ENCODE data around the gene PSMB7.

Gene PSMB7

DNA sequence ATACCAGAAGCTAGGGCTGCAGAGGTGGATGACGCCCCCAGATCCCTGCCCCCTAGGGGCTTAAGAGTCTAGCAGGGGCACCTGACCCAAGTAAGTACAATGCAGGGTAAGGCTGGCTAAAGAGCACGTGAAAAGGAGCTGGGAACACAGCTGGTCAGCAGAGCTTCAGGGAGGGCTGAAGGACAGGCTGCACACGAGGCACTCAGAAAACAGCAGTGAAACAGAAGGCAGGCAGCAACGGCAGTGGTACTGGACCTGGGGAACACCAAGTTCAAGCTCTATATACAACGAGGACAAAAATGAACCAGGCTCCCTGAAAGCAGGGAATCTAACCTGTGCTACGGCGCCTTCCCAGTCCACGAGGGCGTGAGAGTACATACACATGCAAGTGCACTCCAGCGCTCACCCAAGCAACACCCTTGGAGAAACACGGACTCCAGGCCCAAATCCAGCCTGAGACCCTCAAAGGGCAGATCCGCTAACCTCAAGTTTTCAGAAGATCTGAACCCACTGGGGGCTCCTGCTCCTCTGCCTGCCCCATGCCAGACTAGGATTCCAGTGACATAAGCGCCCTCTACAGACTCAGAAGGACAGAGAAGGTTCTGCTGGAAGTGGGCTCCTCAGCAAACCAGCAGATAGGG, 57.4 kb downstream of the PSMB7 start:
- DNase-seq (ENCODE audit: low read depth, low spot score) = no peak

DNA sequence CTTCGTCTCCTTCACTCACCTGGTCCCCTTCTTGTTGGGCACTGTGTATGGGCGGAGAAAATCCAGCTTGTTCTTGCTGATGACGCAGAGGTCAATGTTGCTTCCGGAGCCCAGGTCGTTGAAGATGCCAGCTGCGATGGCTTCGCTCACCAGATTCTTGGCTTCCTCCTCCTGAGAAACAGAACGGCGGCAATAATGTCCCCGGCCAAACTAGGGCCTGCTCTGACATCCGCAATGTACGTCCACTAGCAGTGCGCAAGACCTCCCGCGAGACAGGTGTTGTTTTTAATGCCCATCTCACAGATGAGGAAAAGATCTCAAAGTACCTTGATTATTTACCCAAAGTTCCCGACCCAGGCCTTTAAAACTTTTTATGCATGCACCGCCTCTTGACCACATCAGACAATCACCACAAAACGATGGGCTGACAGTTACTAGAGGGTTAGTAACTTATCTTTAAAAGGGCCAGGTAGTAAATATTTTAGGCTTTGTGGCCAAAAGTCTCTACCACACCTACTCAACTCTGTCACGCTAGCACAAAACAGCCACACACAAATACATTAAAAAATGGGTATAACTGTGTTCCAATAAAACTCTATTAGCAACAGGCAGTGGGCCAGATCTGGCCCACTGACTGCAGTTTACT, 58.4 kb downstream of the PSMB7 start:
- no peak for DNase-seq (ENCODE audit: low read depth, low spot score)

DNA sequence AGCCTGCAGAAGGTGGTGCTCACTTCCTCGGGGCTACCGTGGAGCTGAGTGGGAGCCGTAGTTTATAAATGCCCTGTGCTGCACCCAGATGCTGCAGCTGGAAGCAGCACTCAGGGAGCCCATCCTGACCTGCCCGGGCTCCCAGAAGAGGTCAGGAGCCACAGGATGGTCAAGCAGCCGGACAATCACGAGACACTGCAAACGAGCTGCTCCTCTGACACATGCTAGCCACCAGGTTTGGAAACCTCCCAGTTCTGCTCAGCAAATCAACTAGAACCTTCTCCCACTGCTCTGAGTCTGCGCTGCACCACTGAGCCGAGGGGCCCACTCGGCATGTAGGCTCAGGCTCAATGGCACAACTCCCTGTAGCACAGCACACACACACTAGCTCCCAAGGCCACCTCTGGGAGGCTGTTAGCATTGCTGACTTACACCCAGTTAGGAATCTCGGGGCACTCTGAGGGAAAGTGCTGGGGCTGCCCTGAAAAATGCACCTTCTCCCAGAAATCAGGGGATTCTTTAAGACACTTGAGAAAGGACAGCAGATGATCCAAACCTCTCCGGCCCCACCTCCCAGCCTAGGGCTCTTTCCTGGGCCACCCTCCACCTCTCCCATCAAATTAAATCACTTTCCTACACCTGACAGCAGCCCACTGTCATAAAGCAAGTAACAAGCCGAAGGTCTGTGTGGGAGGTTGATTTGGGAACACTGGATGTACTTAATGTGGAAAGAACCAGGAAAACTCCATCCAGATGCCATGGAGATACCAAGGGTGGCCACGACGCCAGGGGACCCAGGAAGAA, 59.1 kb downstream of the PSMB7 start:
- no peak for DNase-seq (ENCODE audit: low read depth, low spot score)

DNA sequence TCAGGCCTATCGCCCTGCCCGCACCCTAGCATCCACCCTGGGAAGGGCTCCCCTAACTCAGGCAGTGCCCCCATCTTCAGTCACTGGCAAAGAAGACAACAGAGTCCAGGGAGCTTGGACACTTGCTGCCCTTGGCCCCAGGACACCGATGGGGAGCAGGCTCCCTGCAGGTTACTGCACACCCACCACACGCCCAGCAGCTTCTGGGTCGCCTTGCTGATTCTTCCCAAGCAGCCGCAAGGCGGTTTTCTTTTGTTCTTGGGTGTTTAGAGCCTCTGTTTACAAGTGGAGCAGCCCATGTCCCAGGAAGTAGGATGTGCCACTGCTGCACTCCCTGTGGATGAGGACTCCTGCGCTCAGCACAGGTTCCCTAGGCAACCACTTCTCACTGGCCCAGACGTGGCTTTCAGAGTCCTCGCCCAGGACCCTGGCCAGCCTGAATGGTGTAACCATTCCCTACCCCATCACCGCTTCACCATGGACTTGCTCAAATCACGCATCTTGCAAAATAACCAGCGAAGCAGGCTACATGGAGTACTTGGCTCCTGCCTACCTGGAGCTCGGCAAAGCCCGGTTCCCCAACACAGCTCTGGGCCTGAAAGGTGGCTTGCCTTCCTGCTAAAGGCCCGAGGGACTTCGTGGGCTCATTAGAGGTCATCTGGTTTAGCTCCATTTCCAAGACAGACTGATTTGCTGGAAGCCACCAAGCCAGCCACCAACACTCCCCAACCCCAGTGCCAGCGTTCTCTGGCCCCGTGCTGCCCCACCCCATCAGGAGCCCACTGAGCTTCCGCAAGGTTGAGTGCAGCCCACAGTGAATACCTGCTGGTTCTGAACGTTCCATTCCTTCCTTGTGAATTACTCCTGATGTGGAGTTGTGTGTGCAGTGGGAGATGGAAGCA, 60.0 kb downstream of the PSMB7 start:
- DNase-seq (ENCODE audit: low read depth, low spot score) = no peak

DNA sequence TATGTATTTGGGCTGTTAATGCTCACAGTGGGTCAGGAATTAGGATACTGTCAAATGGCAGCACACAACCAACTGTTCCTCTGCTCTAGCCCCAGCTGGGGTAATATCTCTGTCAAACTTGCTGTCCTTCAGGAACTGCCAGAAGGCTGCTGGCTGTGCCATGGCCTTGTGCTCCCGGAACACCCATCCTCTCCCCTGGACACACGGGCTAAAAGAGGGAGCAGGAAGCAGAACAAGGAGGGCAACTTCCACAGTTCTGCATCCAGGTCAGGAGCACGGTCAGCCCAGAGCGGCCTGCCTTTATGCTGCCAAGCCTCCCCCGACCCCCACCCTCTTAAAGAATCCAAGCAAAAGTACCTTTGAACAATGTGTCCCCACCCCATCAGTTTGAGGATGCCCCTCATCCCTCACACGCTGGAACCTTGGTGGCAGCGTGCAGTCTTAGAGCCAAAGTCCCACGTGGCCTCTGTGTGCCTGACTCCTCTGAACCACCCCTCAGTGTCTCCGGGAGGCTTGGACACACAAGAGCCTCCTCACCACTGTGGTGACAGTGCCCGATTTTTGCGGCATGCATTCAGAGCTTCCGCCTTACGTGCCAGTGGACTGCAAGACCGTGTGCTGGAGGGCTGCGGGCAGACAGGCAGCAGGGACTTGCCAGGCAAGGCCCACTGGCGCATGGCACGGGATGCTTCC, 60.8 kb downstream of the PSMB7 start:
- no peak for DNase-seq (ENCODE audit: low read depth, low spot score)

DNA sequence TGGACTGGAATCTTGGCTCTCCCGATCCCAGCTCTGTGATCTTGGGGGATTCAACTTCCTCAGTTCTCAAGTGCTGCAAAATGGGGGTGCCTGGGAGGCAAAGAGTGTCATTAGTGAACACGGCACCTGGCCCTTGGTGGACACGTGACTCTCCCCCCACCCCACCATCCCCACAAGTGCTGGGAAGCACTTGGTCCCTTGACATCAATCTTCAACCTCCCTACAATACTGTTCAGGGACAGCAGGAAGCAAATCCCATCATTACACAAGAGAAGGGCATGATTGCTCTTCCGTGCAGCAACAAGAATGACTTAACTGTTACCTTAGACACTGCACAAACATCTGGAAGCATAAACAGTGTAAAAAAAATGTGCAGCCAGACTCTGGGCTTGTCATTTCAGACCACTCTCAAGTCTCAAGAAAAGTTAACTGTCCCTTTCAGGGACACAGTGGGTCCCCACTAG, 61.4 kb downstream of the PSMB7 start:
- DNase-seq (ENCODE audit: low read depth, low spot score) = no peak

DNA sequence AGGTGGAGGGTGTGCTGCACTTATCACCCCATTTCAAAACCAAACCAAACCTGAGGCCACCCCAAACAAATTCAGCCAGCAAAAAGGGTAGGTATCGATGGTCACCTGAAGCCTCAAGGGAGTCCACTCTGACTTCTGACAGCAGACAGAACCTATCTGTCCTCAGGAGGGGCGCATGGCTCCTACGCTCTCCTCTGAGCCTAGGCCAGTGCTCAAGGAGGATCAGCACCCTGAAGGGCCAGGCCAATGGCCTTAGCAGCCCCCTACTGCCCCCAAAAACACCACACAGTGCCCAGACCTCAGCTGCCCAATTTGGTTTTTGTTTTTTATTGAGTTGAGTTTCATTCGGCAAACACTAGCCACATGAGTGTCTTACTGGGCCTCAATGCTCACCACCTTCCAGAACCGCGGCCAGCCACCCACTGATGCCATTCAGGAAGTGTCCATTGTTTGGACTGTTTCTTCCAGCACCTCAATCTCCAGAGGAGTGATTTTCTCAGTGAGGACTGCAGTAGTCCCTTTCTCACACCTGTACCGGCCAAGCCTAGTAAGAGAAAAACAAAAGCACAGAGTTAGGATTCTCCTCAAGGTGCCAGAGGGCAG, 62.0 kb downstream of the PSMB7 start:
- DNase-seq (ENCODE audit: low read depth, low spot score) = no peak

DNA sequence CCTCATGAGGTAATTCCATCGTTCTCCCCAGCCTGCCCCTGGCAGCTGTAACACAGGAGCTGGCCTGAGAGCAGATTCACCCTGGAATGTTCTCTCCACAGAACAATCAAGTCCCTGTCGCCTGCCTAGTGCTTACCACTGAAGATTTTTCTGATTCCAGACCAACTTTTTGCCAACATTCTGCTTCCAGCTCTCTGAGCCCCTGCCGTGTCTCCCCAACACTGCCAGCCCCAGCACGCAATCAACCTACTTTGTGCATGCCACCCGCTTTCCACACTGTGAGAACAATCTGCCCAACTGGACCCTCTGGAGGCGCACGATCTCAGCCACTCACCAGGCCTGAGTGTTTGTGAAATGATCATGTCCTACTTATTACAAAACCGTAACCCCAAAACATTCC, 62.6 kb downstream of the PSMB7 start:
- no peak for DNase-seq (ENCODE audit: low read depth, low spot score)

DNA sequence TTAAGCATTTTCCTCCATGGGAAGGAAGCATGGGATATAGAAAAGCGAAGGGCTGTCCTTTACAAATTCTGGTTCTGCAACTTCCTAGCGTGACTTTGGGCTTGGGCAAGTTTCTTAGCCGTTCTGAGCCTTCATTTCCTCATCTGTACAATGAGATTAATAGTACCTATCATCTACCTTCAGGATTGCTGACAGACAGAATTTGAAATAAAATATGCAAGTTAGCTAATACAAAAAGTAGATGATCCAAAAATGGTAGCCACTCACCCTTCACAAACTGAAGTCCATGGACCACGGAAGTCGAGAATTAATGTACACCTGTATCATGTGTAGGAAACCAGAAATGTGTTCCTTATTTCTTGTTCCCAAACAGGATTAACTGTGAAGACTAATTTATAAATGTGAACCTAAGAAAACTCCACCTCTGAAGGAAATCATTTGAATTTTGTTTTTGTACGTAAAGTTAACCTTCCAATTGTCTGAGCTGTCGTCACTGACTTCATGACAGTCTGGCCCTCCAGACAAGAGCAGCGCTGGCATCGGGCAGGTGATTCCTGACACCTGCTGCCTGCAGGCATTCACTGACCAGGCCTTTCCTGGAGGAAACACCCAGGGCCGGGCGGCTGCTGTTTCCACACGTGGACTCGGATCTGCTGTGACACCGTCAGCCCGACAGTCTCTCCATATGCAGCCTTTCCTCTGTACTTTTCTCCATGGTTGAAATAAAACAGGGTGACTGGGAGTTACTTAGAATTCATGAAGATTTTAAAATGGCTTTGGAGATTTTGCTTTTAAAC, 63.4 kb downstream of the PSMB7 start:
- no peak for DNase-seq (ENCODE audit: low read depth, low spot score)

DNA sequence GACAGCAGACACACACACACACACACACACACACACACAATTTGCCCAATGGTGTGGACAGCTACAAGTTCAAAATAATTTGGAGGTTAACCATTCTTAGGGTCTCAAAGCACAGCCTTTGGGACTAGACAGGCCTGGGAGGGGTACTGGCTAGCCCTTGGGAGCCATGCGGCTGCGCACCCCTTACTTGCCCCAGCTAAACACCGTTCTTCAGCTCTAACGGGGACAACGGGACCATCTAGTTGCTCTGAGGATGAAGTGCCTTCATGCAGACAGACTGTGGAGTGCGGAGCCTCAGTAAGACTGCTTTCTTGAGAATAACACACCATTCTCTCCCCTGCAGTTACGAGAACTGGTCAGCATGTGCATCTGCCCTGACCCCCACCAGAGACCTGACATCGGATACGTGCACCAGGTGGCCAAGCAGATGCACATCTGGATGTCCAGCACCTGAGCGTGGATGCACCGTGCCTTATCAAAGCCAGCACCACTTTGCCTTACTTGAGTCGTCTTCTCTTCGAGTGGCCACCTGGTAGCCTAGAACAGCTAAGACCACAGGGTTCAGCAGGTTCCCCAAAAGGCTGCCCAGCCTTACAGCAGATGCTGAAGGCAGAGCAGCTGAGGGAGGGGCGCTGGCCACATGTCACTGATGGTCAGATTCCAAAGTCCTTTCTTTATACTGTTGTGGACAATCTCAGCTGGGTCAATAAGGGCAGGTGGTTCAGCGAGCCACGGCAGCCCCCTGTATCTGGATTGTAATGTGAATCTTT, 64.6 kb downstream of the PSMB7 start:
- no peak for DNase-seq (ENCODE audit: low read depth, low spot score)

DNA sequence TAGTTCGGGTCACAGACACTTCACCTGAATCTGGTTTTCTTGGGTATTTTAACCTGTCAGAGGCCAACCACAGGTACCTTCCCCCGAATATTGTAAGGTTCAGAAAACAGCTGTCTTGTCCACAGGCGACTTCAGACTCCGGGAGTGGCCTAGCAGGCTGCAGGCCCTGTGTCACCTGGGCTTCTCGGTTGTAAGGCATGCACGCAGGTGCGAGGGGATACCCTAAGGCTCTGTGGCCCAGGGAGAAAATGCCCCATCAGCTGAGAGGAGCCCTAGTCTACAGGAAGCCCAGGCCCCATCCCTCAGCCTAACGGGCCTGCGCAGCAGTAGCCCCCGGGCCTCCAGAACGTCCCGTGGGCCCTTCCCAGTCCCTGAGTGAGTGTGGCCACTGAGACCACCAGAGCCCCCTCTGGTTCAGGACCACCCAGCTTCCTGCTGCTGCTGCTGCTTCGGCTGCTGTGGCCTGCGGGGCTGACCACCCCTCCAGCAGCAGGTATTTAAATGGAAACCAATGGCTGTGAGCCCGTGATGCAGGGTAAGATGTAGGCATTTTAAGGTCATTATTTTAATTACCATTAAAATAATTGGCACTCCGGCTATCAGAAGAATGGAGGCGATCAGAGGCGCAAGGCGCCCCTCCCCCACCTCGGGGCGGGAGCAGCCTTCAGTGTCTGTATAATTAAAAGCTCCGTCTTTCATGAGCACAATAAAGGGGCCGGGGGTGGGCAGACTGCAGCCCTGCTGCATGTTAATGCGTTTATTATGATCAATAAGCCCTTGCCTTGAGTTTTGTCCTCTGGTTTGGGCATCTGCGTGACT, 65.4 kb downstream of the PSMB7 start:
- DNase-seq (ENCODE audit: low read depth, low spot score) = no peak

DNA sequence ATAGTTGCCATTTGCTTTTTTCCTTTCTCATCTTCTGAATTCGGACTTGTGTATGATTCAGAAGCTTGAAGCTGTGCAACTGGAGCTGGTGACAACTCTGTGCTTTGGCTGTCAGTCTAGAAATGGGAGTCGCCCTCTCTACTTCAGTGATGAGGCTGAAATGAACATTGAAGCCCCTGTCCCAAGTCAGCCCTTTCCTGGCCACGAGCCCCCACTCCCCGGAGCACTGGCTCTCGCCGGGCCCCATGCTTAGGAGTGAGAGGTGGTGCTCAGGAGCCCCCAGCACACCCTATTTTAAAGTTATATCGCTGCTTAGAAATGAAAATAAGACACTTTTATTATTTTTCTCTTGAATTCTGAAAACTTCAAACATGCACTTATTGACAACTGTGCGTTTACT, 66.0 kb downstream of the PSMB7 start:
- DNase-seq (ENCODE audit: low read depth, low spot score) = no peak

DNA sequence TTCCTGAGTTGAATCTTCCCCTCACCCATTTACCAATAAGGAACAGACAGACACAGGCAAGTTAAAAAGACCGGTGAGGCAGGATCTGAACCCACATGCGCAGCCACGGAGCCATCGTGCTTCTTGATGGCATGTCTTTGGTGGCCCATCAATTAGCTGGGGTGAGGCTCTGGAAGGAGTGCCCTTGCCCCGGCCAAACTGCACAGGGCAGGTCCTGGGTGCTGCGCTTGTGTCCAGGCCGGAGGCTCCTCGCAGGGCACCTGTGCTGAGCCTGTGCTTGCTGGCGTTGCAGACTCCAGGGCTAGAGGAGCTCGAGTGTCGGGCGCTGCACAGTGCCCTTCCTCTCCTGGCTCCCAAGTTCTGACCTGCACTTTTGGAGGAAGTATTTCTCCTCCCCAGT, 66.4 kb downstream of the PSMB7 start:
- no peak for DNase-seq (ENCODE audit: low read depth, low spot score)

DNA sequence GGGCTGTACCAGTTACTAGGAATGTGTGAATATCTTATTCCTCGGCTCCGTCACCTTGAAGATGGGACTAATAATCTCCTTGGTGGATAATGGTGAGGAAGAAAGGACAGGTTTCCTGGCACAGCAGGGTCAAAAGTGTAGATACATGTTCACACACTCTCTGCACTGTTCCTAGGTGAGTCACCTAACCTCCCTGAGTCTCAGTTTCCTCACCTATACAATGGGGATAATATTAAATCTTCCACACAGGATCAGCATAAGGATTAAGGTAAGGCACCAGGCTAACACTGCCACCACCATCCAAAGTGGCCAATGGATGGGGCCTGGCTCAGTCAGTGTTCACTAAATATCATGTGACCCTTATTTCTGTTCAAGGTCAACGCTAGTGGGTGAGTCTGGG, 66.9 kb downstream of the PSMB7 start:
- DNase-seq (ENCODE audit: low read depth, low spot score) = no peak

DNA sequence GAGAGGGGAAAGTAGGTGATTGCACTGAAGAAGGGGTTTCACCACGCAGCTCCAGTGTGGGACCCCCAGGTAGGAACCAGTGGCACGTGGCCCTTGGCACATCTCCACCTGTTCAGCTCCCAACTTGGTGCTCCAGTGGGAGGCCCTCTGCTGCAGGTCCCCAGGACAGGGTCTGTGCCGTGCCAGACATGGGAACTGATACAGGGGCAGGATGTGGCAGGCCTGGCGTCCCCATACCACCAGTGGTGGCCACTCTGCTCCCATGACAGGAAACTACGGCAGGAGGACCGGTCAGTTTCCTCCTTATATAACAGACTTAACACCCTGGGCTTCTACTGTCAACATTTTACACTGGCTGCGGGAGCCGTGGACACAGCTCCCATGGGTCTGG, 67.3 kb downstream of the PSMB7 start:
- no peak for DNase-seq (ENCODE audit: low read depth, low spot score)

DNA sequence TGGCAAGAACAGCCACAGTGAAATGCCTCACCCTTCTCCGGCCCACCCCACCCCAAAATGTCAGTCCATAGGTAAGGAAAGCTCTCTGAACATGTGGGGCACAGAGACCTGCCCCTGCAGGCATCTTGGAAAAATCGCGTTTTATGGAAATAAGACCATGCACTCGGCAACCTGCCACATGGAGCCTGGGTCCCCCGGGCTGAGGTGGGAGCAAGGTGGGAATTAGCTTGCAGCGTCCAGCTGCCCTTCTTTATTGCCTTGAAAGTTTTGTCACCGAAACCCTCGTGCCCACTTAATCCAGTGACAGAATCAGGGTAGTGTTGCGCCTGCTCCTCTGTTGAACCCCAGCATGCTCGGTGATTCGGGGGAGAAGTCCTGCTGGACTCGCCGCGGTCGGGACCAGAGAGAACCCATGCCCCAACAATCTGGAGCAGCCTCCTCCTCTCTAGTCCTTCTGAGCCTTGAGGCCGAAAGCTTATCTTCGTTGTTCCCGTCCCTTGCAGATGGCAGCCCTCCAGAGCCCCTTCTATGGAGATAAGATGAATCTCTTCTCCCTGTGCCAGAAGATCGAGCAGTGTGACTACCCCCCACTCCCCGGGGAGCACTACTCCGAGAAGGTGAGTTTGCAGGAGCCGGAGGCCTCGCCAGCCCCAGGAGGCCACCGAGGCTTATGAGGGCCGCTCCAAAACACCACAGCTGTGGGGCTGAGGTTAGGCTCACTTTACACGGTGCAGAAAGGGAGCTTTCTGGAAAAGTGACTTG, 67.9 kb downstream of the PSMB7 start:
- no peak for DNase-seq (ENCODE audit: low read depth, low spot score)

DNA sequence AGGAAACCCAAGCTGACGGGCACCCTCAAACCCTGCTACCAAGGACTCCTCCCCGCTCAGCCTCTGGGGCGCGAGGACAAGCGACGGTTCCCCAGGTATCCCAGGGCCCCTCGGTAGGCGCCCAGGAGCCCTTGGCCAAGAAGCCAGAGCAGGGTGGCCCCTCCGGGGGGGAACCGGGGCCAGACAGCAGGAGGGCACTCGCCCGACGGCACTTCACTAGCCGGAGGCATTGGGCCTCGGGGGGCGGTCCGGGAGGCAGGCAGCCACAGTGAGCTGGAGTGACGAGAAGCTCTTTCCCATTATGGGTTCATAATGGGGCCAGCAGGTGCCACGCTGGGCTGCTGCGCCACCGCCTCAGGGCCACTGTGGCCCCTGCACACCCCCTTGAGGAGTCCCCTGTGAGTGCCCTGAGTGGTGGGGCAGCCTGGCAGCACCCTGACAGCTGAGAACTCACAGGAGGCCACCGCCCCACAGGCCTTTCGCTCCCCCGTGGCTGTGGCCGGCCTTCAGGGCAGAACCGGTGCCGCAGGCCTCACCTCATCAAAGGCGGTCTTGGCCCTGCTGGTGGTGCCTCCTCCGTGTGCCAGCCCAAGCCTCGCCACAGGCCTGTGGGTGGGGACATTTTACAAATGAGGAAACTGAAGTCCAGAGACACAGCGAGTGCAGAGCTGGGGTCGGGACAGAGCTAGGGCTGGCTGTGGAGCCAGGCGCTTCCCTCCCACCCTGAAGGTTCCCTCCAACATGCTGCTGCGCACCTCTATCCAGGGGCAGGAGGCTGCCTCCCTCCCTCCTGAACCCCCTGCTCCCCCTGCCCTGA, 68.7 kb downstream of the PSMB7 start:
- no peak for DNase-seq (ENCODE audit: low read depth, low spot score)

Data from smooth muscle cell of the brain vasculature (primary cell).